HS-5 (cell line): ENCODE data around the gene IL1RAPL2.

Experiments
- DNase-seq: peaks from one replicate; pipeline ENCODE4 v3.0.0-alpha.2; 2012; ENCODE audit warnings: low read depth

The IL1RAPL2 gene

DNA sequence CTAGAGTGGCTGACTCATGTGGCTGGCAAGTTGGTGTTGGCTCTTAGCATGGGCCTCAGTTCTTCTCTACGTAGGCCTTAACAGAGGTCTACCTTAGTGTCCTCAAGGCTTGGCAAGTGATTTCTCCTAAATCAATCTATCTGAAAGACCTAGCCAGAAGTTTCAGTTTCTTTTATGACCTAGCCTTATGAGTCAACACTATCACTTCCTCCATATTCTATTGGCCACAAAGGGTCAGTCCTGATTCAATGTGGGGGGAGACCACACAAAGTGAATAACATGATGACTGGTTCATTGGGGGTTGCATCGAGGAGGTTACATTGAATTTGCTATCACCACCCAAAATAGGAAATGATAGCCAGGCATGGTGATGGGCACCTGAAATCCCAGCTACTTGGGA lies 1250.5 kb downstream of the IL1RAPL2 start:
- DNase-seq, result no peak
